CD4-positive, alpha-beta T cell treated with Interleukin-2 at 100 ng/mL for 4 hours (primary cell): Measurements from ENCODE around the gene TWNK.
"Not testable (repeated sequence)": the region's sequence is repeated elsewhere in the genome, so short reads cannot be mapped to it uniquely, and the experiment has no call there.

Experiments
- DNase-seq: peaks from one replicate; pipeline ENCODE4 v3.0.0-alpha.2; 2020; ENCODE audit warnings: low spot score

TWNK gene

GRCh38 chr10:100972904-100973535 lies 14.3 kb upstream of the TWNK start:
- DNase-seq = no peak

GRCh38 chr10:100975397-100975796 lies 11.9 kb upstream of the TWNK start:
- DNase-seq = not testable (repeated sequence)

GRCh38 chr10:100976906-100977305 lies 10.4 kb upstream of the TWNK start:
- no peak for DNase-seq

- no peak for DNase-seq
These were observed 9.9 kb upstream of the TWNK start for GRCh38 chr10:100977436-100977835.

- no peak for DNase-seq
These were observed 9.0 kb upstream of the TWNK start for GRCh38 chr10:100978121-100978900.

- no peak for DNase-seq
These were observed 8.5 kb upstream of the TWNK start for GRCh38 chr10:100978901-100979195.

GRCh38 chr10:100979791-100980272 lies 7.5 kb upstream of the TWNK start:
- no peak for DNase-seq

GRCh38 chr10:100980311-100980710 lies 7.0 kb upstream of the TWNK start:
- no peak for DNase-seq

- no peak for DNase-seq
These were observed 6.6 kb upstream of the TWNK start for GRCh38 chr10:100980711-100981110.

- no peak for DNase-seq
These were observed 6.1 kb upstream of the TWNK start for GRCh38 chr10:100981178-100981772.

- no peak for DNase-seq
These were observed 4.2 kb upstream of the TWNK start for GRCh38 chr10:100982916-100983830.

- no peak for DNase-seq
These were observed 3.3 kb upstream of the TWNK start for GRCh38 chr10:100983868-100984671.

- no peak for DNase-seq
These were observed 2.6 kb upstream of the TWNK start for GRCh38 chr10:100984672-100985177.

GRCh38 chr10:100985336-100985735 lies 2.0 kb upstream of the TWNK start:
- no peak for DNase-seq

GRCh38 chr10:100986623-100986951 lies 756 bp upstream of the TWNK start:
- DNase-seq = no peak

GRCh38 chr10:100987685-100988049 lies 324 bp downstream of the TWNK start:
- no peak for DNase-seq

GRCh38 chr10:100988166-100988565 lies 823 bp downstream of the TWNK start:
- no peak for DNase-seq

GRCh38 chr10:100989088-100989487 lies 1.7 kb downstream of the TWNK start:
- DNase-seq = no peak

- DNase-seq = no peak
These were observed 6.8 kb downstream of the TWNK start for GRCh38 chr10:100993986-100994708.

GRCh38 chr10:100995181-100995580 lies 7.8 kb downstream of the TWNK start:
- no peak for DNase-seq
